ENCODE measurements around the gene SPTBN5.

The SPTBN5 gene

GRCh38 chr15:41881920-41882688 is 11.7 kb downstream of the SPTBN5 start:
- no peak for DNase-seq

- DNase-seq = no peak
Measured at GRCh38 chr15:41881550-41881919, 12.3 kb downstream of the SPTBN5 start.

DNA sequence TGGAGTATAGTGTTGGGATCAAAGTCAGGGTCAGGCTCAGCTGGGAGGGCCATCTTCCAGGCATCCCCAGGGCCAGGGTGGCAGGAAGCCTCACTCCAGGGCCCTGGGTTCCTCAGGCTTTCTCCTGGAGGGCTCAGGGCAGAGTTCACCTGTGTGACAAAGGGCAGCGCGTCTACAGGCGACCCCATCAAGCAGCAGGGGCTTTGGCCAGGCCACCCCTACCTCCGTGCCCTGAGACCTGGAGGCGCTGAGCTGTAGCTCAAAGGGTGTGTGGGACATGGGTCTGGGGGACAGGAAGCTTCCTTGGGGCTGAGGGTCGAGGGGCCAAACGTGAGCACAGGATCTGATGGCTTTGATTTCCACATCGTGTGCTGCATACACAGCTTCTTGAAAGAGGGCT is 12.8 kb downstream of the SPTBN5 start:
- DNase-seq = no peak

- no peak for DNase-seq
Measured at GRCh38 chr15:41880156-41880877, 13.5 kb downstream of the SPTBN5 start.

DNA sequence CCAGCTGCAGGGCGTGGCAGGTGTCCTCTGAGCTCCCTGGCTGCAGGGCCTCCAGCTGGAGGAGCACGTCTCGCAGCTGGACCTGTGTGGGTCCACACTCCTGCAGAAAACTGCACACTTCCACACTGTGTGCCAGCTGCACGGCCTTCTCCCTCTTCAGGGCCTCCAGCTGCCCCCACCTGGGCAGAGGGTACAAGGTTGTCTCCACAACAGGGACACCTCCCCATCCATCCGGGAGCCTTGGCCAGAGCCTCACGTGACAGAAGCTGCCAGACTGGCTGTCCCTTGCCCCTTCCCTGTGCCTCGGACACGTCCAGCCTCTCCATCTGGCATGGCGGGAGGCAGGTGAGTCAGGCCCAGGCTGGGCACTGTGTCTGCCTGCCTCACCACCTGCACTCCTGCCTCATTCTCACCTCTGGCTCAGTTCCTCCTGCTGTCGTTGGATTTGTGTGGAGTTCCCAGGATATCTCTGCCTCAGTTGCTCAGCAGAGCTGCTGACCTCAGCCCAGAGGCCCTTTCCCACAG is 14.5 kb downstream of the SPTBN5 start:
- no peak for DNase-seq

- DNase-seq = no peak
Measured at GRCh38 chr15:41878355-41878699, 15.5 kb downstream of the SPTBN5 start.

GRCh38 chr15:41877631-41878354 is 16.1 kb downstream of the SPTBN5 start:
- DNase-seq = no peak

DNA sequence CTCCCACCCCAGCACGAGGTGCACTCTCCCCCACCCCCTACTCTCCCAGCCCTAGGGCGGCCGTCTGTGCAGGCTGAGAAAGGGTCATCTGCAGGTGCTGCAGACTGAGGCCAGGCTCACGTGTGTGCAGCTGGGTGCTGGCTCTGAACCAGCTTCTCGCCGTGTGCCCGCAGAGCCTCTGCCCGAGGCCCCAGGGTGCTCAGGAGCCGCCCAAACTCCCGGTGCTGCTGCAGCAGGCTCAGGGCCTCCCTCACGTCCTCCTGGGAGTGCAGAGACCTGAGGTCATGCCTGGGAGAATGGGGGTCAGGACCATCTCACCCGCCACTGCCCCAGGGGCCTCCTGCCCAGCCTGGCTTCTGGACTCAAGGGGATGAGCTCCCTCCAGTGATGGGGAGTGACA is 17.2 kb downstream of the SPTBN5 start:
- no peak for DNase-seq

DNA sequence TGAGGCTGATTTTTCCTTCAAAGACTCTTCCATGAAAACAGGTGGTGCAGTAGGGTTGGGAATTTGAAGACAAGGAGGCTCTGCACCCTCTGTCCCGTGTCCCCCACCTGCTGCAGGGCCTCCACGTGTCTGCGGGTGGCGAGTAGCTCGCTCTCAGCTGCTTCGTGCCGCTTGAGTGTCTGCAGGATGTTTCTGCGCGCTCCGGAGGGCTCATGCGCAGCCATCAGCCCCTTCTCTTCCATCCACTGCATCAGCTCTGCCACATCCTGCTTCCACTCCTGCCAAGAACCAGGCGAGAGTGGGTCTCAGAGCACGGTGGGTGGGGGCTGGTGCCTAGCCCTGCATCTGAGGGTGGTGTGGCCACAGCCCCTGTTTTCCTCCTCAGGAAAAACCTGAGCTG is 17.8 kb downstream of the SPTBN5 start:
- no peak for DNase-seq

GRCh38 chr15:41874736-41875135 is 19.1 kb downstream of the SPTBN5 start:
- DNase-seq = no peak

GRCh38 chr15:41873711-41874110 is 20.1 kb downstream of the SPTBN5 start:
- DNase-seq = no peak

DNA sequence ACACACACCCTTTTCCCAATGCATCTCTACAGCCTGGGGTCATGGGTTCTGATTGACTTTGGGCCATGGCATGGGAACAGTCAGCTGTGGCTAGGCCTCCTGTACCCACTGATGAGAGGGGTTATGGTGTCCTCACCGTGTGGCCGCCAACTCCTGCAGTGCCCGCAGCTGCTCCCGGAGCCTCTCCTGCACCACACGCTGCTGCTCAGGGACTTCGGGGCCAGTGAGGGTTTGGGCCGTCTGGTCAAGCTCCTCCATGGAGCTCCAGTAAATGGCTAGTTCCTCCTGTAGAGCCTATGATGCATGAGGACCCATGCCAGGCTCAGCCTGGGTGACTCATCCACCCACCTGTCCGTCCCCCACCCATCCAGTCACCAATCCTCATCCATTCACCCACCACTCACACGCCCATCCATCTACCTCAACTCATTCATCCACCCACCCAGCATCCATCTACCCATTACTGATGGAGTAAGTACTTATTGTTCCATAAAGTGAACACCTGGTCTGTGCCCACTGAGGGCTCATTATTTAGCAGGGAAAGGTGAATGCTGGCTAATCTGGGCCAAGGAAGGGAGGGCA is 21.6 kb downstream of the SPTBN5 start:
- no peak for DNase-seq

GRCh38 chr15:41871175-41871905 is 22.5 kb downstream of the SPTBN5 start:
- no peak for DNase-seq

DNA sequence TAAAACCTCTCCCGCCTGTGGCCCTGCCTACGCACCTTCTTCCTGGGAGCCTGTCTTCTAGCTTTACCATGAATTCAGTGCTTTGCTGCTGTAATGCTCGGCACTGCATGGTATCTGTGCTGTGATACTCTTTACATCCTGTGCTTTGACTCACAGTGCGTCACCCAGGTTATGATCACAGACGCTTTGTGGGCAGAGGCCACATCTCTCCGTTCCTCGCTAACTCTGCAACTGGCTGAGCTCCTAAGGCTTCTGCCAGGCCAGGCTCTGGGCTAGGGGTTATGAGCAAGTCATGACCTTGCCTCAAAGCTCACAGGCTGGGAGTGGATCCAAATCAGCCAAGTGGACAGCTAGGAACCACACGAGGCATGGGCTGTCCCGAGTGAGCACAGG is 23.2 kb downstream of the SPTBN5 start:
- no peak for DNase-seq

DNA sequence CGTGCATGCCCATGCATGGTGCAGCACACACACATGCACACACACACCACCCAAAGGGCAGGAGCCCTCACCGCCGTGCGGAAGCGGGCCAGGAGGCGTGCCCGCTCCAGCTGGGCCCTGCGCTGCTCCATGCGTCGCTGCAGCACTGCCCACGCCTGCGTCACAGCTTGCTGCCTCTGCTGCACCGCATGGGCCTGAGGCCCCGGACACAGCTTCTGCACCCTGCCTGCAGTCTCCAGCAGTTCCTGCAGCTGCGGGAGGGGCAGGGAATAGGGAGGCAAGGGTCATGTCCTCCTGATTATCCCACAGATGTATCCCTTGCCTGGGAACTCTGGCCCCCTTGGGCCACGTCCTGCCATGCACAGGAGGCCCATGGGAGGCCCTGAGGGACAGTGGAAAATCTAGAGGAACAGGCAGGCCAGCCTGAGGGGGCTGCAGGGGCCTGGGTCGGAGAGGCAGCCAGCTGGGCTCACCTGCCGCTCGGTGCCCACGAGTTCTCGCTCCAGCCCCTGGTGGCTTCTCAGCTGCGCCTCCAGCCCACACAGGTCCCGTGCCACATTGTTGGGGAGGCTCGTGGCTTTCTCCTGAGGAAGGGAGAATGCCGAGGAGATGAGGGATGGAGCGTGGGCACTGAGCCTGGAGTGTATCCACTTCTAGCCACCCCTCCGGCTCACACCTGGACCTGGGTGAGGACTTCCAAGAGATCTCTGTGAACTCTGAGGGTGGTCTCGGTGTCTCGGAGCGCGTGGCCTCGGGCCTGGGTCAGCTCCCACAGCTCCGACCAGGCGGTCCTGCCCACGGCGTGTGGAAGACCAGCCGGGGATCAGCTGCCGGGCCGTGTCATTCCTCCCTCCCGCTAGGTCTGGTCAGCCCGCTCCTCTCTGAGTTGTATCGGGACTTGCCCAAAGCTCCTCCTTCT is 23.8 kb downstream of the SPTBN5 start:
- no peak for DNase-seq

DNA sequence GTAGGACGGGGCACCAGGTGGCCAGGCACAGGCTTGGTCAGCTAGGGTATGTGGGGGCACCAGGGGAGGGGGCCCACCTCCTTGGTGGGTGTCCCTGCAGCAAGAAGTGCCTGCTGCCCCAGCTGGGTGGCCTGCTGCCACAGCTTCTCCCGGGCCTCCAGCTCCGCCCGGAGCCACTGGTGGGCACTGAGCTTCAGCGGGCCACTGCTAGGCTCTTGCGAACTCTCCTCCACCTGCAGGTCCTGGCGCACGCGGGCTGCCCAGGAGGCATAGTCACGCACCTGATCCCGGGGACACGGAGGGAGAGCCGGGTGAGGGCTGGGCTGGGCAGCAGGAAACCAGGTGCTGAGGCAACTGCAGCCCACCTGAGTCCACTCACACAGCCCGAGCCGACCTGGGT is 25.5 kb downstream of the SPTBN5 start:
- DNase-seq = no peak

GRCh38 chr15:41866872-41867579 is 26.8 kb downstream of the SPTBN5 start:
- no peak for DNase-seq

GRCh38 chr15:41866263-41866703 is 27.6 kb downstream of the SPTBN5 start:
- no peak for DNase-seq

DNA sequence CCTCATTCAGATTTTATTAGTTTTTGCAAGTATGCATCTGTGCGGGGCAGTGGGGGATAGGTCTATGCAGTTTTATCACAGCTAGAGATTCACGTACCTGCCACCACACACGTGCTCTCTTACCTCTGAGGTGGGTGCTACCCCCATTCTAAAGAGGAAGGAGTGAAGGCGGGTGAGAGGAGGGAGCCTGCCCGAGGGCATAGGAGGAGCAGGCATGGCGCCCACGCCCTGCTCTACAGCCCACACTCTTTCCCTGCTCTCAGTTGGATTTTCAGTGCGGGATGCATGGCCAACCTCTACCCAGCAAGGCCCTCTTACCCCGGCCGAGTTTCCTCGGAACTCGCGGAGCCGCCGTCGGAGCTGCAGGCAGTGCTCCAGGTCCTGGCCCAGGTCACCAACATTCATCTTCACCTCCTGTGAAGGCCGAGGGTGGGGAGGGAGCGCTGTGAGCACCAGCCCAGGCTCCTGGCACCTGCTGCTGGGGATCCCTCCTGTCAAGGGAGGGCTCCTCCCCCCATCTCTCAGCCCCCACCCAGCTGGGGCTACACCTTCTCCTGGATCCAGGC is 28.3 kb downstream of the SPTBN5 start:
- DNase-seq = no peak

GRCh38 chr15:41862515-41863116 is 31.2 kb downstream of the SPTBN5 start:
- DNase-seq = no peak
